GM19468 (cell line): Measurements from ENCODE around the gene EDEM3.

Experiments used
- ATAC-seq: cut with Tn5 transposase; IDR thresholded peaks from one replicate; pipeline ENCODE4 v1.9.1; 2021; ENCODE audit warnings: mild to moderate bottlenecking, moderate library complexity, moderate number of reproducible peaks; ENCODE audit not compliant: unreplicated experiment; ENCODE audit errors: extremely low read depth

EDEM3 gene

GRCh38 chr1:184745110-184745509, 9.5 kb downstream of the EDEM3 start:
- ATAC-seq = no peak

DNA sequence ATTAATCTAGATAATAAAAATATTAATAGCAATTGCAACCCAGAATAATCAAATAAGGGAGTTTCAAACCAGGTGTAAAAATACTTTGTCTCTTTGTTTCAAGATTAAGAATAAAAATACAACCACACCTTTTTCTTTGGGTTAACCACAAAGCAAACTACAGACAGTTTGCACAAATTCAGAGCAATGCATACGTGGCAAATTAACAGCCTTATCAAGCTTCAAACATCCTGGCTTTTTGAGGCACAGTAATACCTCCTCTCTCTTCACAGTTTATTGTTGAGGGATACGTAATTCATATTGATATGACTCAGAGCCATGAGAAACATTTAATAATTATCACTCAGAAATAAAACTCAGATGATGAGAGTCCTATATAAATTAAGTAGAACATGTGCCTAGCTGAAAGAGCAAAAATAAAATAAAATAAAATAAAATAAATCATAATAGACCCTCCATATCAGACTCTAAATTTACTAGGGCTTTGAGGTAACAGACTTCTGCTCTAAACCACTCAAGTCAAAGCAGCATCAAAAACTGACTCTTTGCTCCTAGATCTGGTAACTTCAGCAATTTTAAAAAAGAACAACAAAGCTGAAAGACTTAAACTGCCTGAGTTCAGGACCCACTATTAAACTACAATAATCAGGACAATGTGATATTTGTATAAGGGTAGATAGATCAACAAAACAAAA, 11.4 kb downstream of the EDEM3 start:
- ATAC-seq = no peak

- no peak for ATAC-seq
These were observed 14.3 kb downstream of the EDEM3 start for GRCh38 chr1:184740344-184740743.

DNA sequence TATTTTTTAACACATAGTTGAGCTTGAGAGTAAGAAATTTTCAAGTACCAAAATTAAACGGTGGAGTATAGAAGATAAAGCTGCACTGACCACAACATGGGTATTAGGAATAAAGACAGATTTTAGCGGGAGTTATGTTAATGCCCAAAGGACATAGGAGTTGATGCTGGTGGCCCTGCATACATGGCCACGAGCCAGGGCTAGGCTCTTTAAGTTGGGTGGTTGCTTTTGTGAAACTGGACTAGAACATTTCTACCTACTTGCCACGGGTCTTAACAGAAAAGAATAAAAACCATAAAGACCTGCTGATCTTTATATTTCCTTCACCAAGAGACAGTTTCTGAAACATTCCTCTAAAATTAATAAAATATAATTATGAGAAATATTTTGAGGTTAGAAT, 14.9 kb downstream of the EDEM3 start:
- ATAC-seq = no peak

- ATAC-seq = no peak
These were observed 15.6 kb downstream of the EDEM3 start for GRCh38 chr1:184739070-184739469.

DNA sequence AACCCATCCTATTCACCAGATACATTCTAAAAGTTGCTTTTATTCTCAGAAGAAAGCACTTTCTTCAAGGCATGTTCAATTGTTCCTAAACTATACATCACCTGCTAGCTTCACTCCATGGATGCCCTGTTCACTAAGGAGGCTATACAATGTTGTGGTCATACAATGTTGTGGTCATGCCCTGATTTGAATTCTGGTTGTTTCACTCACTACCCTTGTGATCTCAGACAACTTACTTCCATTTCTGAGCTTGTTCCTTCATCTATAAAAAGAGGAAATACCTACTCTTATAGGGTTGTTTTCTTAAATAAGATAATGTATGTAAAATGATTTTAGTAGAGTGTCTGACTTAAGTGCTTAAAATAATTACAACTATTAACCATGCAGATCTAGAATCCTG, 19.7 kb downstream of the EDEM3 start:
- ATAC-seq = no peak

- no peak for ATAC-seq
These were observed 29.8 kb downstream of the EDEM3 start for GRCh38 chr1:184724843-184725242.

DNA sequence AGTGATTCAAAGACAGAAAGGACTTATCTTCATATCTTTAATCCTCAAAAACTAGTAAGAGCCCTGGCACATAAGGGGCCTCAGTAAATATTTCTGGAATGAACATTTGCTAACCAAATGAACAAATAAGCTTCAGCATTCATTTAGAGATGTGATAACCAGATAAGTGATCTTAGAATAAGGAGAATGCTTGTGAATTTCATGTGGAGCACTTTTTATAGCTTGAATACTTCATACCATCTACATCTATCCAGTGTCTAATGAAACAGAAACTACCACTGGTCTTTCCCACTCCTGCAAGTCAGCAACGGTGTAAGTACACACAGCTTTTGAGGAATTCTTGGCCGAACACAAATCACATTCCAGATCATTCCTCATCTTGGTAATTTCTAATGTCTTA, 38.5 kb downstream of the EDEM3 start:
- no peak for ATAC-seq

- ATAC-seq = no peak
These were observed 45.2 kb downstream of the EDEM3 start for GRCh38 chr1:184709418-184709817.

- ATAC-seq = no peak
These were observed 46.5 kb downstream of the EDEM3 start for GRCh38 chr1:184708084-184708676.

GRCh38 chr1:184705271-184705670, 49.4 kb downstream of the EDEM3 start:
- no peak for ATAC-seq

GRCh38 chr1:184701816-184702215, 52.8 kb downstream of the EDEM3 start:
- no peak for ATAC-seq

- ATAC-seq = no peak
These were observed 55.7 kb downstream of the EDEM3 start for GRCh38 chr1:184698969-184699368.

DNA sequence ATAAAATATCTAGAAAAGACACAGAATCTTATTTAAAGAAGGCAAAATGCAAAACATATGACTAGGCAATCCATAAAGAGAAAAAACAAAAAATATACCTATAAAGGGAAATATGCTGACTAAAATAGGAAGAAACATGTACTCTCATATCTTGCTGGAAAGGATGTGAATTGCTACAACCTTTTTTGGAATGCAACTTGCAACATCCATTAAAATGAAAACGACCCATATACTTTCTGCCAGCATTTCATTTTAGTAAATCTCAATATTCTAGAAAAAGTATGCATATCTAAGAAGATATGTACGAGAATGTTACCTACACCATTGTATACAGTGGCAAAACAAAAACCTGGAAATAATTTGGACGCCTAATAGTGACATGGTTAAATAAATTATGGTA, 56.6 kb downstream of the EDEM3 start:
- ATAC-seq = no peak

DNA sequence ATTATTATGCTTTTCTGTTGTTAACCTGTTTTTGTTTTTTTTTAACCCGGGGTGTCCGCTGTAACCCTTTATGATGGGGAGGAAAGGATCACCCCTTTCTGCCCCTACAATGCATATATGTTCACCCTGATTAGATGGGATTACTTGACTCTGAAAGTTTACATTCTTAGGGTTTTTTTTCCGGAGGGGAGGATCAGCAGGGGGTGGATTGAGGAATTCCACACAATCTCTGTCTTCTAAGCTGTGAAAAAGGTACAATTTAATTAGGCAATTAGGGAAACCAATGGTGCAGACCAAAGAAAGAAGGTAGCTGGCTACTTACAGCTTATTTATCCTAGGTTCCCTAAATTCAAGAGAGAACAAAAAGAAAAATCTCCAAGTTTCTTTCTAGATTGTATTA, 58.3 kb downstream of the EDEM3 start:
- ATAC-seq = no peak

DNA sequence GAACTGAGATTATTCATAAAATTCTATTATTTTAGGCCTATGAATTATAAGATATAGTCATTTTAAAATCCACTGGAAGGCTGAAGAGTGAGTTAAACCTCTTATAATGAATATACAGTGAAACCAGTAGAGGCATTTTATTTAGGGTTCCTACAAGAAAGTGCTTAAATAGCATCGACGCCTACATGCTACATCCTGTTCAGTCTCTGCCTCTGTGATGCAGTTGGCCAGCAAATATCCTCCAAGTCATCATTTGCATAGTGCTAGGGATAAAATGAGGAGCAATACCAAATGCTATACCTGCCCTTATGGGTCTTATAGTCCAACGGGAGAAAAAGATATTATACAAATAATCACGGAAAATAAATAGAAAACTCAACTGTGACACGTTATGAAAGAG, 59.6 kb downstream of the EDEM3 start:
- ATAC-seq = no peak

- ATAC-seq = no peak
These were observed 61.6 kb downstream of the EDEM3 start for GRCh38 chr1:184693011-184693410.

DNA sequence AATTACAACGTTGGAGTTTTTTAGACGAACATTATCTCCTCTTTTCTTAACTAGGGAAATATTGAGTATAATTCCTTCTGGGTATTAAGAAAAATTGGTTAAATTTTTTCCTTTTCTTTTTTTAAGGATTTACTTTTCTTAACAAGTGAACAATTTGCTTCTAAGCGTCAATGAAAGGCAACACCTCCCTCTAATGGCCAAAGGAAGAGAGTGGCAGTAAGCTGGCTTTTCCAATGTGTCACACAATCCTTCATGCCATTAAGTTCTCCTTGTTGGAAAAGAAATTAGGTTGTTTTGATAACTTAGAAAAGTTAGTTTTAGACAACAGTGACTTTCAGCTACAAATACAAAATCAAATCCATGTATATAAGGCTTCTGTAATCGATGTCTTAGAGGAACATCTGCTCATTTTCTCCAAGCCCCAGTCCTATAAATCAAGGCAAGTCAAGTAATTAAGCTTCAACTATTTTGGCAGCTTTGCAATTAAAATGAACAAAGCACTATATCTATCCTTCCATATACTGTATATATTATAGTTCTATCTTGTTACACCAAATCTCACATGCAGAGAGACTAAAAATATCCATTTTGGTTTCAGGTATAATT, 62.8 kb downstream of the EDEM3 start:
- no peak for ATAC-seq

DNA sequence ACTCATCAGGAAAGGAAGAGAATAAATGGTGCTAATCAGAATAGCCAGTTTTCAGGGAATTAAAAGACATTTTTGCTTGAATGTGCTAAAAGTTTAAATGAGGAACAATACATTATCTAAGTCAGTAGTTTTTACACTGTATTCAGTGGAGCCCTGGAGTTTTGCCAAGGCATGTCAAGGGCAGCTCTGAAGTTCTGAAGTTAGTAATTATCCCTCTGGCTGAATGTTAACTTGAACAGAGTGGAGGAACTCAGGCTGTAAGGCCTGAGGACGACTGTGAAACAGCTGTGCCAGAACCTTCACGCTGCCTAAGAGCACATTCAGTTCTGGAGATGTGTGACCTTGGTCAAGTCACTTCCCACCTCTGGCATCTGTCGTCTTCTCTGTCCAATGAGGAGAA, 68.1 kb downstream of the EDEM3 start:
- no peak for ATAC-seq

DNA sequence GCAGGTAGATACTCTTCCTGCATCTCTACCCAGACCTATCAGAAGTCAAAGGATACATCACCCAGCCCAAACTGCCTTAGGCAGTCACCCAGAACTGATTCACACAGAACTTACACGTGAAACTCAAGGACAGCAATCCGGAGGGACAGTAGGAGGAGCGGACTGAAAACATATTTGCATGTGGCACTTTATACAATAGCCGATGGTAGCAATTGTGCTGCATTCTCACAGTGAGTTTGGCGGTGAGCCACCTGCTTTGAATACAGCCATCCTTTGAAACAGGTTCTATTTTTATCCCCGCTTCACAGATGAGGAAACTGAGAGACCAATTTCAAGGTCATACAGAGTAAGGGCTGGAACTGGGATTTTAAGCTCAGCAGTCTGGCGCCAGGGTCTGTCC, 69.5 kb downstream of the EDEM3 start:
- no peak for ATAC-seq

- ATAC-seq = no peak
These were observed 70.2 kb downstream of the EDEM3 start for GRCh38 chr1:184684285-184685074.
